IPS-18a (cell line): ENCODE measurements around the gene CP.
"Not testable (repeated sequence)": the region's sequence is repeated elsewhere in the genome, so short reads cannot be mapped to it uniquely, and the experiment has no call there.

Experiments
- H3K27ac ChIP-seq: one replicate; pipeline ENCODE4 v1.5.1; 2013; ENCODE audit warnings: low read length
- H3K27me3 ChIP-seq: one replicate; pipeline ENCODE4 v1.6.1; 2013; ENCODE audit warnings: mild to moderate bottlenecking, low read length; ENCODE audit not compliant: control insufficient read depth, insufficient read depth
- H3K36me3 ChIP-seq: one replicate; pipeline ENCODE4 v1.6.1; 2013; ENCODE audit warnings: low read depth, low read length; ENCODE audit not compliant: control insufficient read depth
- H3K4me1 ChIP-seq: one replicate; pipeline ENCODE4 v1.6.1; 2013; ENCODE audit warnings: low read depth, low read length; ENCODE audit not compliant: control insufficient read depth
- H3K4me3 ChIP-seq: one replicate; pipeline ENCODE4 v1.5.1; 2013; ENCODE audit warnings: low read length
- H3K9ac ChIP-seq: one replicate; pipeline ENCODE4 v1.6.1; 2013; ENCODE audit warnings: mild to moderate bottlenecking, low read length, moderate library complexity
- H3K9me3 ChIP-seq: one replicate; pipeline ENCODE4 v1.6.1; 2013; ENCODE audit warnings: low read depth, low read length; ENCODE audit not compliant: control insufficient read depth

Gene CP

GRCh38 chr3:149226776-149227175 is 5.1 kb upstream of the CP start:
- no peak overlapping the region for H3K27ac ChIP-seq
- no peaks in the 10 kb centered on the region for H3K36me3 ChIP-seq
- H3K27me3 ChIP-seq: no peaks in the 10 kb centered on the region
- no peaks in the 10 kb centered on the region for H3K9me3 ChIP-seq
- H3K4me3 ChIP-seq: no peak overlapping the region
- H3K9ac ChIP-seq: no peak overlapping the region
- H3K4me1 ChIP-seq: peaks cover 9% of the 10 kb centered on the region

GRCh38 chr3:149224736-149225594 is 3.3 kb upstream of the CP start:
- Histone ChIP-seq H3K36me3 (no peaks in the 10 kb centered on the region), H3K4me3 (no peak overlapping the region), H3K9ac (no peak overlapping the region), H3K9me3 (no peaks in the 10 kb centered on the region), H3K4me1 (peaks cover 12% of the 10 kb centered on the region), H3K27ac (no peak overlapping the region), H3K27me3 (no peaks in the 10 kb centered on the region)

GRCh38 chr3:149223461-149223820 is 1.8 kb upstream of the CP start:
- Histone ChIP-seq H3K4me1 (peaks cover 10% of the 10 kb centered on the region), H3K27ac (no peak overlapping the region), H3K9me3 (no peaks in the 10 kb centered on the region), H3K36me3 (no peaks in the 10 kb centered on the region), H3K4me3 (no peak overlapping the region), H3K27me3 (no peaks in the 10 kb centered on the region), H3K9ac (no peak overlapping the region)

GRCh38 chr3:149219380-149220121 is 2.1 kb downstream of the CP start:
- not testable (repeated sequence) for H3K4me3 ChIP-seq, H3K9ac ChIP-seq, H3K27ac ChIP-seq, H3K9me3 ChIP-seq, H3K27me3 ChIP-seq, H3K36me3 ChIP-seq
- peaks cover 12% of the 10 kb centered on the region for H3K4me1 ChIP-seq

- no peak overlapping the region for H3K9ac ChIP-seq
- peaks cover 12% of the 10 kb centered on the region for H3K4me1 ChIP-seq
- no peak overlapping the region for H3K27ac ChIP-seq
- H3K27me3 ChIP-seq: no peaks in the 10 kb centered on the region
- H3K36me3 ChIP-seq: no peaks in the 10 kb centered on the region
- no peak overlapping the region for H3K4me3 ChIP-seq
- H3K9me3 ChIP-seq: no peaks in the 10 kb centered on the region
Observed at GRCh38 chr3:149217347-149217746, 4.3 kb downstream of the CP start.

- Histone ChIP-seq H3K4me3 (no peak overlapping the region), H3K9me3 (no peaks in the 10 kb centered on the region), H3K27ac (no peak overlapping the region), H3K27me3 (no peaks in the 10 kb centered on the region), H3K4me1 (peaks cover 8% of the 10 kb centered on the region), H3K9ac (no peak overlapping the region), H3K36me3 (no peaks in the 10 kb centered on the region)
Observed at GRCh38 chr3:149216193-149216869, 5.3 kb downstream of the CP start.

- H3K4me1 ChIP-seq: peaks cover 8% of the 10 kb centered on the region
- no peak overlapping the region for H3K27ac ChIP-seq
- no peak overlapping the region for H3K4me3 ChIP-seq
- no peaks in the 10 kb centered on the region for H3K9me3 ChIP-seq
- no peaks in the 10 kb centered on the region for H3K36me3 ChIP-seq
- no peaks in the 10 kb centered on the region for H3K27me3 ChIP-seq
- H3K9ac ChIP-seq: no peak overlapping the region
Observed at GRCh38 chr3:149215515-149215914, 6.1 kb downstream of the CP start.

GRCh38 chr3:149214702-149215101 is 6.9 kb downstream of the CP start:
- H3K9ac ChIP-seq: no peak overlapping the region
- no peak overlapping the region for H3K4me3 ChIP-seq
- no peaks in the 10 kb centered on the region for H3K36me3 ChIP-seq
- H3K27ac ChIP-seq: no peak overlapping the region
- peaks cover 8% of the 10 kb centered on the region for H3K4me1 ChIP-seq
- H3K9me3 ChIP-seq: no peaks in the 10 kb centered on the region
- H3K27me3 ChIP-seq: no peaks in the 10 kb centered on the region

- H3K27ac ChIP-seq: no peak overlapping the region
- H3K9ac ChIP-seq: no peak overlapping the region
- no peak overlapping the region for H3K4me3 ChIP-seq
- H3K9me3 ChIP-seq: no peaks in the 10 kb centered on the region
- H3K36me3 ChIP-seq: no peaks in the 10 kb centered on the region
- peaks cover 8% of the 10 kb centered on the region for H3K4me1 ChIP-seq
- H3K27me3 ChIP-seq: no peaks in the 10 kb centered on the region
Observed at GRCh38 chr3:149212386-149212785, 9.2 kb downstream of the CP start.

- Histone ChIP-seq H3K4me3 (no peak overlapping the region), H3K4me1 (no peaks in the 10 kb centered on the region), H3K36me3 (no peaks in the 10 kb centered on the region), H3K9ac (no peak overlapping the region), H3K9me3 (no peaks in the 10 kb centered on the region), H3K27ac (no peak overlapping the region), H3K27me3 (no peaks in the 10 kb centered on the region)
Observed at GRCh38 chr3:149209431-149209830, 12.2 kb downstream of the CP start.

GRCh38 chr3:149207475-149207874 is 14.2 kb downstream of the CP start:
- Histone ChIP-seq H3K36me3 (no peaks in the 10 kb centered on the region), H3K9me3 (no peaks in the 10 kb centered on the region), H3K4me1 (no peaks in the 10 kb centered on the region), H3K27ac (no peak overlapping the region), H3K4me3 (no peak overlapping the region), H3K9ac (no peak overlapping the region), H3K27me3 (no peaks in the 10 kb centered on the region)
